DND-41 (cell line): Measurements from ENCODE around the gene IMP4.

ENCODE experiments used
- ATAC-seq: fragments of 200-7000 bp; cut with Tn5 transposase; 3 replicates; pipeline ENCODE4 v1.9.1; 2021; ENCODE audit warnings: low read depth; ENCODE audit not compliant: insufficient read depth
- DNase-seq: peaks from one replicate; pipeline ENCODE4 v3.0.0-alpha.2; 2020
- H2AFZ ChIP-seq: 2 replicates; pipeline ENCODE4 v1.6.0; 2012; ENCODE audit warnings: low read depth, low read length
- H3K27ac ChIP-seq: 2 replicates; pipeline ENCODE4 v1.5.1; 2012; ENCODE audit warnings: low read length, inconsistent platforms
- H3K27me3 ChIP-seq: fragments of 200-600 bp; sonication (generic); 2 replicates; pipeline ENCODE4 v1.6.0; 2012; ENCODE audit warnings: low read length, mild to moderate bottlenecking, inconsistent platforms; ENCODE audit not compliant: insufficient read depth, poor library complexity
- H3K36me3 ChIP-seq: 2 replicates; pipeline ENCODE4 v1.5.1; 2012; ENCODE audit warnings: low read length, inconsistent platforms; ENCODE audit not compliant: insufficient read depth
- H3K4me1 ChIP-seq: 2 replicates; pipeline ENCODE4 v1.5.1; 2012; ENCODE audit warnings: mild to moderate bottlenecking, low read length; ENCODE audit not compliant: insufficient read depth
- H3K4me2 ChIP-seq: 2 replicates; pipeline ENCODE4 v1.6.0; 2012; ENCODE audit warnings: mild to moderate bottlenecking, moderate library complexity, low read length, inconsistent platforms; ENCODE audit not compliant: insufficient read depth
- H3K4me3 ChIP-seq, 2 experiments: fragments of 200-600 bp in 1 of 2; shearing (Covaris generic) in 1 of 2; 2 replicates each; pipeline ENCODE4 v1.5.1; 2012 to 2016; ENCODE audit warnings: inconsistent platforms in 2 of 2, low read length in 2 of 2, mild to moderate bottlenecking in 2 of 2, low read depth in 1 of 2, moderate library complexity in 1 of 2
- H3K79me2 ChIP-seq: 2 replicates; pipeline ENCODE4 v1.6.0; 2012; ENCODE audit warnings: low read length, inconsistent platforms; ENCODE audit not compliant: insufficient read depth
- H3K9ac ChIP-seq: 2 replicates; pipeline ENCODE4 v1.6.0; 2012; ENCODE audit warnings: low read depth, mild to moderate bottlenecking, inconsistent platforms, low read length, moderate library complexity
- H3K9me3 ChIP-seq: 2 replicates; pipeline ENCODE4 v1.5.1; 2012; ENCODE audit warnings: low read length, moderate library complexity, mild to moderate bottlenecking, inconsistent platforms; ENCODE audit not compliant: insufficient read depth, severe bottlenecking
- H4K20me1 ChIP-seq: 2 replicates; pipeline ENCODE4 v1.6.0; 2012; ENCODE audit warnings: low read length; ENCODE audit not compliant: insufficient read depth
- CTCF ChIP-seq: IDR thresholded peaks from 2 replicates; pipeline ENCODE4 v1.5.1; 2012; ENCODE audit warnings: borderline replicate concordance, low read length, moderate library complexity, mild to moderate bottlenecking; ENCODE audit not compliant: poor library complexity, severe bottlenecking; ENCODE audit errors: extremely low read depth
- EZH2 ChIP-seq: IDR thresholded peaks from 3 replicates; pipeline ENCODE4 v1.6.1; 2012; ENCODE audit warnings: borderline replicate concordance, low read depth, mild to moderate bottlenecking, moderate library complexity, low read length, inconsistent platforms; ENCODE audit not compliant: severe bottlenecking

IMP4 gene

GRCh38 chr2:130335226-130335625, 7.5 kb upstream of the IMP4 start:
- Histone ChIP-seq H3K36me3 (peaks cover 22% of the 10 kb centered on the region), H3K4me3 (no peak overlapping the region), H3K27ac (no peak overlapping the region), H3K4me2 (no peak overlapping the region), H3K9ac (no peak overlapping the region), H3K79me2 (no peaks in the 10 kb centered on the region), H3K27me3 (peaks cover 10% of the 10 kb centered on the region), H3K9me3 (no peaks in the 10 kb centered on the region), H2AFZ (no peak overlapping the region), H4K20me1 (no peaks in the 10 kb centered on the region), H3K4me1 (peaks cover 5% of the 10 kb centered on the region)
- ATAC-seq (no peak), DNase-seq (no peak)
- no peak for TF ChIP-seq CTCF
- TF ChIP-seq EZH2, result no peak

- peaks cover 4% of the 10 kb centered on the region; the same call in 1 of the 2 replicates for H3K79me2 ChIP-seq
- no peak overlapping the region for H2AFZ ChIP-seq
- H3K4me1 ChIP-seq, result peaks cover 14% of the 10 kb centered on the region
- ATAC-seq, result no peak
- no peaks in the 10 kb centered on the region for H3K9me3 ChIP-seq
- peaks cover 30% of the 10 kb centered on the region for H3K36me3 ChIP-seq
- H3K27ac ChIP-seq, result no peak overlapping the region
- H3K4me2 ChIP-seq, result no peak overlapping the region
- no peak overlapping the region for H3K9ac ChIP-seq
- DNase-seq, result no peak
- H3K27me3 ChIP-seq, result peaks cover 4% of the 10 kb centered on the region
- H4K20me1 ChIP-seq, result no peaks in the 10 kb centered on the region
- no peak overlapping the region for H3K4me3 ChIP-seq
- TF ChIP-seq EZH2 (no peak), CTCF (no peak)
These were observed 6.4 kb upstream of the IMP4 start for GRCh38 chr2:130336150-130336876.

GRCh38 chr2:130336877-130337734, 5.6 kb upstream of the IMP4 start:
- ATAC-seq (no peak), DNase-seq (no peak)
- Histone ChIP-seq H3K79me2 (peaks cover 9% of the 10 kb centered on the region), H3K4me3 (no peak overlapping the region), H3K4me1 (peaks cover 17% of the 10 kb centered on the region), H4K20me1 (no peaks in the 10 kb centered on the region), H3K9me3 (no peaks in the 10 kb centered on the region), H3K9ac (no peak overlapping the region), H3K27me3 (no peaks in the 10 kb centered on the region), H3K36me3 (peaks cover 30% of the 10 kb centered on the region), H2AFZ (no peak overlapping the region), H3K27ac (no peak overlapping the region), H3K4me2 (no peak overlapping the region)
- TF ChIP-seq EZH2 (no peak), CTCF (no peak)
